IMR-90 (cell line): ENCODE results near the gene IGF2BP1. TPM values are rescaled to one million over a fixed set of nuclear protein-coding genes. Genes with fewer than 3 reads are reported as not detected.

ENCODE experiments used
- ATAC-seq: fragments of 200-7000 bp; cut with Tn5 transposase; 2 replicates; pipeline ENCODE4 v1.9.1; 2020; ENCODE audit warnings: low read depth, mild to moderate bottlenecking, moderate library complexity
- BruUV-seq: library from RNA; stranded (reverse); fragments of 400-500 nt; replicated peaks from 2 replicates; lab custom pipeline; 2021; lab: Mats Ljungman, UMichigan
- CTCF ChIA-PET: fragments of 300-600 bp; formaldehyde crosslinking; extraction: SDS; loops from one replicate; lab custom pipeline; 2021; ENCODE audit warnings: antibody characterized with exemption; lab: Yijun Ruan, JAX
- POLR2A ChIA-PET: fragments of 300-600 bp; sonication (Branson Sonifier 250); formaldehyde crosslinking; loops from one replicate; lab custom pipeline; 2022; ENCODE audit warnings: antibody characterized with exemption; ENCODE audit not compliant: unreplicated experiment; lab: Charles Lee
- DNase-seq: peaks from one replicate; pipeline ENCODE4 v3.0.0; 2013
- H2AFZ ChIP-seq: replicated peaks from 2 replicates; pipeline ENCODE3; 2013; ENCODE audit warnings: low read length, mild to moderate bottlenecking; ENCODE audit not compliant: poor library complexity
- H2AK5ac ChIP-seq: 2 replicates; pipeline ENCODE4 v1.6.1; 2013; ENCODE audit warnings: low read depth, low read length, inconsistent platforms
- H2AK9ac ChIP-seq: replicated peaks from 2 replicates; pipeline ENCODE3; 2013; ENCODE audit warnings: mild to moderate bottlenecking, low read depth, low read length, moderate library complexity; ENCODE audit not compliant: poor library complexity
- H2BK120ac ChIP-seq: 2 replicates; pipeline ENCODE4 v1.6.1; 2013; ENCODE audit warnings: low read depth, low read length, inconsistent platforms
- H2BK15ac ChIP-seq: 3 replicates; pipeline ENCODE4 v1.6.1; 2013; ENCODE audit warnings: low read depth, low read length, inconsistent platforms
- H2BK20ac ChIP-seq: 2 replicates; pipeline ENCODE4 v1.6.1; 2013; ENCODE audit warnings: low read depth, mild to moderate bottlenecking, inconsistent platforms, low read length, moderate library complexity
- H2BK5ac ChIP-seq: 2 replicates; pipeline ENCODE4 v1.6.1; 2013; ENCODE audit warnings: mild to moderate bottlenecking, low read depth, low read length, inconsistent platforms; ENCODE audit not compliant: poor library complexity, severe bottlenecking
- H3K14ac ChIP-seq: replicated peaks from 2 replicates; pipeline ENCODE4 v1.6.1; 2013; ENCODE audit warnings: low read depth, low read length, inconsistent platforms
- H3K18ac ChIP-seq: 2 replicates; pipeline ENCODE4 v1.6.1; 2013; ENCODE audit warnings: low read depth, low read length, control low read depth
- H3K23ac ChIP-seq: 2 replicates; pipeline ENCODE4 v1.6.1; 2013; ENCODE audit warnings: low read depth, low read length, inconsistent platforms
- H3K27ac ChIP-seq: 2 replicates; pipeline ENCODE4 v1.5.1; 2013; ENCODE audit warnings: mild to moderate bottlenecking, control low read depth, low read length; ENCODE audit not compliant: insufficient read depth
- H3K27me3 ChIP-seq: 2 replicates; pipeline ENCODE4 v1.6.1; 2013; ENCODE audit warnings: low read length; ENCODE audit not compliant: control insufficient read depth, insufficient read depth
- H3K36me3 ChIP-seq: 2 replicates; pipeline ENCODE4 v1.6.1; 2013; ENCODE audit warnings: low read length, mixed read lengths; ENCODE audit not compliant: control insufficient read depth, insufficient read depth
- H3K4ac ChIP-seq: 2 replicates; pipeline ENCODE4 v1.6.1; 2013; ENCODE audit warnings: low read depth, low read length, inconsistent platforms
- H3K4me1 ChIP-seq: 2 replicates; pipeline ENCODE4 v1.6.1; 2013; ENCODE audit warnings: low read length, mixed read lengths; ENCODE audit not compliant: control insufficient read depth, insufficient read depth
- H3K4me2 ChIP-seq: 2 replicates; pipeline ENCODE4 v1.6.1; 2013; ENCODE audit warnings: low read depth, mild to moderate bottlenecking, control low read depth, low read length, moderate library complexity
- H3K4me3 ChIP-seq: 2 replicates; pipeline ENCODE4 v1.5.1; 2013; ENCODE audit warnings: low read depth, mild to moderate bottlenecking, control low read depth, low read length, moderate library complexity; ENCODE audit not compliant: insufficient read depth
- H3K56ac ChIP-seq: 2 replicates; pipeline ENCODE4 v1.6.1; 2013; ENCODE audit warnings: low read length, inconsistent platforms; ENCODE audit not compliant: insufficient read depth; ENCODE audit errors: extremely low read depth
- H3K79me1 ChIP-seq, 2 experiments: 2 replicates each; pipeline ENCODE4 v1.6.1; 2013; ENCODE audit warnings: low read length in 2 of 2, inconsistent platforms in 1 of 2, low read depth in 1 of 2
- H3K9ac ChIP-seq: 2 replicates; pipeline ENCODE4 v1.6.1; 2013; ENCODE audit warnings: low read depth, low read length, control low read depth
- H3K9me1 ChIP-seq: 2 replicates; pipeline ENCODE4 v1.6.1; 2013; ENCODE audit warnings: low read length, inconsistent platforms; ENCODE audit not compliant: insufficient read depth
- H3K9me3 ChIP-seq: 2 replicates; pipeline ENCODE4 v1.6.1; 2013; ENCODE audit warnings: low read length; ENCODE audit not compliant: control insufficient read depth, insufficient read depth
- H4K20me1 ChIP-seq: 2 replicates; pipeline ENCODE4 v1.6.1; 2013; ENCODE audit warnings: low read length, inconsistent platforms; ENCODE audit not compliant: insufficient read depth
- H4K5ac ChIP-seq: 2 replicates; pipeline ENCODE4 v1.6.1; 2013; ENCODE audit warnings: mild to moderate bottlenecking, low read depth, low read length, control low read depth
- H4K8ac ChIP-seq, 2 experiments: 2 replicates each; pipeline ENCODE4 v1.6.1; 2013; ENCODE audit warnings: low read depth in 2 of 2, low read length in 2 of 2, control low read depth in 1 of 2, inconsistent platforms in 1 of 2
- H4K91ac ChIP-seq: 2 replicates; pipeline ENCODE4 v1.6.1; 2013; ENCODE audit warnings: low read depth, low read length, inconsistent platforms; ENCODE audit not compliant: insufficient read depth
- BHLHE40 ChIP-seq: fragments of 150-350 bp; IDR thresholded peaks from 2 replicates; pipeline ENCODE4 v1.6.1; 2016; ENCODE audit warnings: mild to moderate bottlenecking, low read depth, low read length
- CEBPB ChIP-seq: IDR thresholded peaks from 2 replicates; pipeline ENCODE4 v1.6.1; 2012; ENCODE audit warnings: low read depth, low read length, improper control_type of control experiment
- CHD1 ChIP-seq: IDR thresholded peaks from 2 replicates; pipeline ENCODE4 v1.6.1; 2012; ENCODE audit warnings: low read depth, low read length, improper control_type of control experiment
- FOS ChIP-seq: fragments of 150-350 bp; IDR thresholded peaks from 2 replicates; pipeline ENCODE4 v1.6.1; 2016; ENCODE audit warnings: low read depth, low read length
- MAFK ChIP-seq: IDR thresholded peaks from 2 replicates; pipeline ENCODE4 v1.6.1; 2012; ENCODE audit warnings: low read depth, low read length, improper control_type of control experiment
- MAZ ChIP-seq: IDR thresholded peaks from 2 replicates; pipeline ENCODE4 v1.6.1; 2012; ENCODE audit warnings: low read depth, mild to moderate bottlenecking, low read length, improper control_type of control experiment, moderate library complexity, borderline replicate concordance
- MXI1 ChIP-seq: IDR thresholded peaks from 2 replicates; pipeline ENCODE4 v1.6.1; 2012; ENCODE audit warnings: low read depth, mild to moderate bottlenecking, low read length, moderate library complexity, borderline replicate concordance
- NFE2L2 ChIP-seq: fragments of 150-350 bp; IDR thresholded peaks from 2 replicates; pipeline ENCODE4 v1.6.1; 2016; ENCODE audit warnings: low read depth, mild to moderate bottlenecking, low read length
- POLR2A ChIP-seq: IDR thresholded peaks from 2 replicates; pipeline ENCODE4 v1.6.1; 2012; ENCODE audit warnings: mild to moderate bottlenecking, low read depth, low read length
- RAD21 ChIP-seq: IDR thresholded peaks from 2 replicates; pipeline ENCODE4 v1.6.1; 2012; ENCODE audit warnings: low read length, improper control_type of control experiment
- RCOR1 ChIP-seq: IDR thresholded peaks from 2 replicates; pipeline ENCODE4 v1.6.1; 2012; ENCODE audit warnings: mild to moderate bottlenecking, low read length, improper control_type of control experiment; ENCODE audit not compliant: insufficient replicate concordance
- RFX5 ChIP-seq: IDR thresholded peaks from 2 replicates; pipeline ENCODE4 v1.8.0; 2012; ENCODE audit warnings: low read depth, mild to moderate bottlenecking, low read length, moderate library complexity
- SMC3 ChIP-seq: fragments of 150-350 bp; IDR thresholded peaks from 2 replicates; pipeline ENCODE4 v1.6.1; 2016; ENCODE audit warnings: low read depth, mild to moderate bottlenecking, antibody characterized with exemption, low read length, moderate library complexity
- WGBS, 2 experiments: methylation state at CpG; one replicate each; pipeline versions ENCODE4 v1.1.5 to v1.1.7; 2013; ENCODE audit warnings: missing lambda C conversion rate in 2 of 2; ENCODE audit not compliant: insufficient read length in 1 of 2; ENCODE audit errors: extremely low coverage in 2 of 2; 5-methylcytosine and 5-hydroxymethylcytosine counted together
- dilution Hi-C: fragments of 300-500 bp; cut with HindIII; formaldehyde crosslinking; loops from one replicate; pipeline ENCODE4 v1.14.3; 2018; ENCODE audit warnings: low sequenced_read_pairs; ENCODE audit not compliant: unreplicated experiment
- in situ Hi-C: fragments of 300-500 bp; cut with MboI; formaldehyde crosslinking; loops from 3 replicates; pipeline ENCODE4 v1.14.3; 2019; ENCODE audit warnings: low sequenced_read_pairs, inconsistent platforms, mixed read lengths
- intact Hi-C: fragments of 100-400 bp; cut with micrococcal nuclease; formaldehyde crosslinking; loops from 2 replicates; pipeline ENCODE4 v1.10.0; 2022
- polyA plus RNA-seq, 3 experiments: library from polyadenylated mRNA; depleted of rRNA; stranded (reverse); fragments of >200 nt; gene quantifications; 2 replicates each; pipeline ENCODE4 v1.2.3, GENCODE V29; 2012; ENCODE audit warnings: low replicate concordance in 1 of 3
- total RNA-seq: library from RNA; depleted of rRNA; stranded (reverse); fragments of >200 nt; gene quantifications from 2 replicates; pipeline ENCODE4 v1.2.3, GENCODE V29; 2012
- TF ChIP-seq, protein P1 (sequence below): fragments of 150-350 bp; IDR thresholded peaks from 2 replicates; pipeline ENCODE4 v1.6.1; 2017; ENCODE audit warnings: mild to moderate bottlenecking, antibody characterized with exemption, low read length, low read depth
- TF ChIP-seq, protein P2 (sequence below): fragments of 150-350 bp; IDR thresholded peaks from 2 replicates; pipeline ENCODE4 v1.6.1; 2016; ENCODE audit warnings: low read depth, mild to moderate bottlenecking, low read length, moderate library complexity, borderline replicate concordance

The IGF2BP1 gene
- total and polyA plus RNA-seq, 2 of the 4 experiments (the other 2 are of a cell fraction): 10.2 to 13.1 TPM

DNA sequence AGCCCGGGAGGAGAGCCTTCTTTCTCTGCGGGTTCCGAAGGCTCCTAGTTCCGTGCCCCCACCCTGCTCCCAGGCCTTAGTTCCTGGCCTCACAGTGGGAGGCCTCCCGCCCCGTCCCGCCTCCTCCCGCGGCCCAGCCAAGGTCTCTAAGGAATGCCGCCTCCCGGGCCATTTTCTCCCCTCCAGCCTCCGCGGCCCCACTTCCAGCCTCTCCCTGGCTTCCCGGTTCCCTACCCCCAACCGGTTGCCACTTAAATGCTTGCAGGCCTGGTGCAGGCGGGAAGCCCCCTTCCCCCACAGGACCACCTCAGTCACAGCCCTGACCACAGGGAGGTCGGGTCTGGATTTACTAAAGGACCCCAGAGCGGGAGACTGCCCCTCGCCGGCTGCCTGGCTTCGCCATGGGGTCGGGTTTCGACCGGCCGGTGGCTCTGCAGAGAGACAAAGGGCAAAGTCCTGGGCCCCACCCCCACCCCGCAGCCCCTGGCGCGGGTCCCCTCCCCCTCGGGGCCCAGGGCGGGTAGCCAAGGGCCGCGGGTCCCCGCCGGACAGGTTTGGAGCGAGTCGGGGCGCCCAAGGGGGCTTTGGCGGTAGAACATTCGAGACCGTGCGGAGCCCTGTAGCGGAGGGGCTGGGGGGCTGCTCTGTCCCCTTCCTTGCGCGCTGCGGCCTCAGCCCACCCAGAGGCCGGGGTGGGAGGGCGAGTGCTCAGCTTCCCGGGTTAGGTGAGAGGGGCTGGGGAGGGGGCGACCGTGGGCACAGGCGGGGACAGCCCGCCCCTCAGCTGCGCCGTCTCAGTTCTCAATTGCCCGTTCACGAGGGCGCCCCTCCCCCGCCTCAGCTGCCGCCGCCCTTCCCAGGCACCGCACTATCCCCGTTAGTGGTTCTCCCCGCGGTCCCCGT is 16.4 kb downstream of the IGF2BP1 start:
- WGBS, 2 experiments: 40% methylated on average over 8 of the region's 65 CpGs; no CpG with 5 or more reads in 1 of the 2 experiments
- H2AFZ ChIP-seq: peak overlapping the region; percentile 74
- intact Hi-C loops (no loop called here), in situ Hi-C loops (no loop called here), dilution Hi-C loops (no loop called here)
- peaks cover 27% of the 10 kb centered on the region for H3K4me1 ChIP-seq
- H2BK15ac ChIP-seq: no peak overlapping the region
- BruUV-seq: no TSS peak
- H2AK5ac ChIP-seq: peak overlapping the region; percentile 68
- no peak overlapping the region; the same call in 1 of the 2 replicates for H3K18ac ChIP-seq
- peak overlapping the region; percentile 88 for H3K23ac ChIP-seq
- peak overlapping the region; percentile 51 for H3K27ac ChIP-seq
- peaks cover 5% of the 10 kb centered on the region; the same call in 1 of the 2 replicates for H3K36me3 ChIP-seq
- H3K9me3 ChIP-seq: no peaks in the 10 kb centered on the region
- no peak overlapping the region; the same call in 1 of the 2 replicates for H3K56ac ChIP-seq
- peaks cover 23 to 77% of the 10 kb centered on the region in 2 experiments for H3K79me1 ChIP-seq
- ChIA-PET POLR2A (no interaction called here), CTCF (interaction anchor here (0.7 kb wide), 1 partner anchor 211 kb away, joined by 3 read pairs; no protein-coding TSS in a partner anchor)
- peaks cover 78% of the 10 kb centered on the region for H4K20me1 ChIP-seq
- peak overlapping the region; percentile 62 for H3K9ac ChIP-seq
- H3K4me2 ChIP-seq: peak overlapping the region; percentile 54
- H2BK20ac ChIP-seq: no peak overlapping the region
- H4K8ac ChIP-seq: peak overlapping the region; percentile 50 to 71; a peak in 1 of 4 replicates
- ATAC-seq (peak; percentile 58), DNase-seq (no peak)
- peak overlapping the region; percentile 74 for H2AK9ac ChIP-seq
- peak overlapping the region; percentile 79 for H4K5ac ChIP-seq
- H4K91ac ChIP-seq: no peak overlapping the region
- H3K4ac ChIP-seq: peak overlapping the region; percentile 71
- H3K9me1 ChIP-seq: peaks cover 33% of the 10 kb centered on the region
- peak overlapping the region; percentile 43; the same call in 1 of the 2 replicates for H2BK120ac ChIP-seq
- H2BK5ac ChIP-seq: no peak overlapping the region
- H3K4me3 ChIP-seq: no peak overlapping the region
- no peaks in the 10 kb centered on the region for H3K27me3 ChIP-seq
- peak overlapping the region; percentile 59; the same call in 1 of the 2 replicates for H3K14ac ChIP-seq
- TF ChIP-seq NFE2L2 (no peak), CHD1 (no peak), MAFK (no peak), FOS (no peak), CEBPB (no peak), BHLHE40 (no peak), MAZ (no peak), RFX5 (no peak), RAD21 (no peak), RCOR1 (no peak), POLR2A (no peak), MXI1 (no peak), SMC3 (no peak)
- TF ChIP-seq, protein P1, sequence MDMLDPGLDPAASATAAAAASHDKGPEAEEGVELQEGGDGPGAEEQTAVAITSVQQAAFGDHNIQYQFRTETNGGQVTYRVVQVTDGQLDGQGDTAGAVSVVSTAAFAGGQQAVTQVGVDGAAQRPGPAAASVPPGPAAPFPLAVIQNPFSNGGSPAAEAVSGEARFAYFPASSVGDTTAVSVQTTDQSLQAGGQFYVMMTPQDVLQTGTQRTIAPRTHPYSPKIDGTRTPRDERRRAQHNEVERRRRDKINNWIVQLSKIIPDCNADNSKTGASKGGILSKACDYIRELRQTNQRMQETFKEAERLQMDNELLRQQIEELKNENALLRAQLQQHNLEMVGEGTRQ: no peak
- TF ChIP-seq, protein P2, sequence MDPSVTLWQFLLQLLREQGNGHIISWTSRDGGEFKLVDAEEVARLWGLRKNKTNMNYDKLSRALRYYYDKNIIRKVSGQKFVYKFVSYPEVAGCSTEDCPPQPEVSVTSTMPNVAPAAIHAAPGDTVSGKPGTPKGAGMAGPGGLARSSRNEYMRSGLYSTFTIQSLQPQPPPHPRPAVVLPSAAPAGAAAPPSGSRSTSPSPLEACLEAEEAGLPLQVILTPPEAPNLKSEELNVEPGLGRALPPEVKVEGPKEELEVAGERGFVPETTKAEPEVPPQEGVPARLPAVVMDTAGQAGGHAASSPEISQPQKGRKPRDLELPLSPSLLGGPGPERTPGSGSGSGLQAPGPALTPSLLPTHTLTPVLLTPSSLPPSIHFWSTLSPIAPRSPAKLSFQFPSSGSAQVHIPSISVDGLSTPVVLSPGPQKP: no peak
